Smooth muscle cell of trachea (primary cell): Measurements from ENCODE around the gene IFNA7. TPM values are rescaled to one million over a fixed set of nuclear protein-coding genes. Genes with fewer than 3 reads are reported as not detected.

Experiments
- total RNA-seq: library from RNA; depleted of rRNA; stranded (reverse); fragments of >200 nt; gene quantifications from 2 replicates; pipeline ENCODE4 v1.2.1, GENCODE V29; 2014

Gene IFNA7
- not detected in 2 replicates for total RNA-seq

DNA sequence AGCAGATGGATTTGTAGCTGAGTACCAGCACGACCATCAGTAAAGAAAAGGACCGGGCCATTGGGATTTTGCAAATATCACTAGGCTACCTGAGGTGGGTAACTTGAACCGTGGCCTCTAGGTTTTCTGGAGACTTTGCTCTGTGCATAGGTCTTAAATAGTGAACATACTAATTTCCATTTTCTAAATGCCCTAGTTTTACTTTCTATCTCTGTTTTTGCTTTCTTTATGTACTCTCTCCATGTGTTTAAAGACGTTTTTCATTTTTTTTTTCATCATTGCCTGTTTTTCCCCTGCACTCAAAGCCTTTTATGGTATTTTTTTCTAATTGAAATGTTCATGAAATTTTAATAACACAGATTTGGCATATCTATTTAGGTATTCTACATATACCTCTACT lies at the start of gene IFNA7:
Gene IFNA7 (minus strand): TSS at position 101 of the 400 bp plus-strand sequence. CDS start 40 bp downstream, at position 61.

GRCh38 chr9:21239911-21240310 lies 37.9 kb upstream of the IFNA7 start, which contains the start of gene IFNA14:
IFNA14 (minus strand) TSS chr9:21240005; CDS start chr9:21239935, 70 bp downstream.

DNA sequence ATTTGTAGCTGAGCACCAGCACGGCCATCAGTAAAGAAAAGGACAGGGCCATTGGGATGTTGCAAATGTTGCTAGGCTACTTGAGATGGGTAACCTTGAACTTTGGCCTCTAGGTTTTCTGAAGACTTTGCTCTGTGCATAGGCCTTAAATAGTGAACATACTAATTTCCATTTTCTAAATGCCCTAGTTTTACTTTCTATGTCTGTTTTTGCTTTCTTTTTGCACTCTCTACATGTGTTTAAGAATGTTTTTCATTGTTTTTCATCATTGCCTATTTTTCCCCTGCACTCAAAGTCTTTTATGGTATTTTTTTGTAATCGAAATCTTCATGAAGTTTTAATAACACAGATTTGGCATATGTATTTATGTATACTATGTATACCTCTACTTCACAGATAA lies 26.1 kb upstream of the IFNA7 start, which contains the start of gene IFNA17:
Gene IFNA17 (minus strand): TSS at position 101 of the 400 bp plus-strand sequence. CDS start 49 bp downstream, at position 52.

GRCh38 chr9:21217211-21217610 lies 15.2 kb upstream of the IFNA7 start, which contains the start of gene IFNA16:
IFNA16 (minus strand) TSS chr9:21217311; CDS start chr9:21217305, 6 bp downstream.

GRCh38 chr9:21207043-21207442 lies 5.0 kb upstream of the IFNA7 start, which contains the start of gene IFNA10:
IFNA10 (minus strand) TSS chr9:21207143; CDS start chr9:21207097, 46 bp downstream.

DNA sequence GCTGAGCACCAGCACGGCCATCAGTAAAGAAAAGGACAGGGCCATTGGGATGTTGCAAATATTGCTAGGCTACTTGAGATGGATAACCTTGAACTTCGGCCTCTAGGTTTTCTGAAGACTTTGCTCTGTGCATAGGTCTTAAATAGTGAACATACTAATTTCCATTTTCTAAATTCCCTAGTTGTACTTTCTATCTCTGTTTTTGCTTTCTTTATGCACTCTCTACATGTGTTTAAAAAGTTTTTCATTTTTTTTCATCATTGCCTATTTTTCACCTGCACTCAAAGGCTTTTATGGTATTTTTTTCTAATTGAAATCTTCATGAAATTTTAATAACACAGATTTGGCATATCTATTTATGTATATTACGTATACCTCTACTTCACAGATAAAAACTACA lies 14.5 kb downstream of the IFNA7 start, which contains the start of gene IFNA4:
Gene IFNA4 (minus strand): TSS at position 101 of the 400 bp plus-strand sequence. CDS start 56 bp downstream, at position 45.

DNA sequence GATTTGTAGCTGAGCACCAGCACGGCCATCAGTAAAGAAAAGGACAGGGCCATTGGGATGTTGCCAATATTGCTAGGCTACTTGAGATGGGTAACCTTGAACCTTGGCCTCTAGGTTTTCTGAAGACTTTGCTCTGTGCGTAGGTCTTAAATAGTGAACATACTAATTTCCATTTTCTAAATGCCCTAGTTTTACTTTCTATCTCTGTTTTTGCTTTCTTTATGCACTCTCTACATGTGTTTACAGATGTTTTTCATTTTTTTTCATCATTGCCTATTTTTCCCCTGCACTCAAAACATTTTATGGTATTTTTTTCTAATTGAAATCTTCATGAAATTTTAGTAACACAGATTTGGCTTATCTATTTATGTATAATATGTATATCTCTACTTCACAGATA lies 35.4 kb downstream of the IFNA7 start, which contains the start of gene IFNA21:
Gene IFNA21 (minus strand): TSS at position 101 of the 400 bp plus-strand sequence. CDS start 48 bp downstream, at position 53.

Other genes starting within 250 kb of the IFNA7 start
- gene HACD4, start 170.6 kb downstream of the IFNA7 start, total RNA-seq = 13.4 and 16.3 TPM in 2 replicates
- gene IFNB1, start 124.3 kb downstream of the IFNA7 start, total RNA-seq = not detected in 2 replicates
- gene IFNW1, start 60.4 kb downstream of the IFNA7 start, total RNA-seq = not detected in 2 replicates
- gene IFNA21, start 35.5 kb downstream of the IFNA7 start, total RNA-seq = not detected in 2 replicates
- not detected in 2 replicates for gene IFNA4, start 14.6 kb downstream of the IFNA7 start, total RNA-seq
- gene IFNA10, start 4.9 kb upstream of the IFNA7 start, total RNA-seq = not detected in 2 replicates
- not detected in 2 replicates for gene IFNA16, start 15.1 kb upstream of the IFNA7 start, total RNA-seq
- not detected in 2 replicates for gene IFNA17, start 26.0 kb upstream of the IFNA7 start, total RNA-seq
- not detected in 2 replicates for gene IFNA14, start 37.8 kb upstream of the IFNA7 start, total RNA-seq
- gene IFNA5, start 103.1 kb upstream of the IFNA7 start, total RNA-seq = not detected in 2 replicates
- 48.1 and 52.5 TPM in 2 replicates for gene KLHL9, start 133.2 kb upstream of the IFNA7 start, total RNA-seq
- gene IFNA6, start 148.7 kb upstream of the IFNA7 start, total RNA-seq = not detected in 2 replicates
- gene IFNA13, start 165.9 kb upstream of the IFNA7 start, total RNA-seq = not detected in 2 replicates
- gene IFNA2, start 183.2 kb upstream of the IFNA7 start, total RNA-seq = not detected in 2 replicates
- gene IFNA8, start 206.9 kb upstream of the IFNA7 start, total RNA-seq = not detected in 2 replicates
- gene IFNA1, start 238.2 kb upstream of the IFNA7 start, total RNA-seq = not detected in 2 replicates